Sigmoid colon (tissue), 4 donors: ENCODE data around the gene ZC3H8.

ENCODE experiments used
- CTCF ChIP-seq, 4 experiments: fragments of 450-650 bp in 3 of 4; fragments of 200-600 bp in 1 of 4; IDR thresholded peaks; one replicate each; pipeline ENCODE4 v1.5.1; 2016 to 2019; ENCODE audit warnings: antibody characterized with exemption in 4 of 4, mild to moderate bottlenecking in 3 of 4, moderate library complexity in 2 of 4
- EP300 ChIP-seq, 4 donors: sonication (generic); formaldehyde crosslinking; IDR thresholded peaks; one replicate each; pipeline ENCODE4 v1.6.1; 2017; ENCODE audit warnings: antibody characterized with exemption in 4 of 4
- POLR2A ChIP-seq, 2 donors: fragments of 450-650 bp; IDR thresholded peaks; one replicate each; pipeline ENCODE4 v1.6.1; 2016; ENCODE audit warnings: antibody characterized with exemption in 2 of 2, mild to moderate bottlenecking in 2 of 2, moderate library complexity in 2 of 2
- POLR2AphosphoS5 ChIP-seq, 4 donors: sonication (generic); formaldehyde crosslinking; IDR thresholded peaks; one replicate each; pipeline ENCODE4 v1.6.1; 2017; ENCODE audit warnings: antibody characterized with exemption in 4 of 4

GRCh38 chr2:112162956-112163355, 91.9 kb downstream of the ZC3H8 start:
- TF ChIP-seq CTCF (IDR thresholded peaks at IDR 0.05) (no peak), EP300 (IDR thresholded peaks at IDR 0.05) (no peak), POLR2AphosphoS5 (IDR thresholded peaks at IDR 0.05) (no peak), POLR2A (IDR thresholded peaks at IDR 0.05) (no peak)
